ENCODE results near the gene ACADSB.

ACADSB gene

GRCh38 chr10:123007558-123008354 is 1.1 kb upstream of the ACADSB start:
- DNase-seq: peak; percentile 39 to 50

- DNase-seq: peak; percentile 15 to 24
These were observed 457 bp downstream of the ACADSB start for GRCh38 chr10:123009105-123009820.

- no peak for DNase-seq
These were observed 3.2 kb downstream of the ACADSB start for GRCh38 chr10:123011987-123012386.

GRCh38 chr10:123013456-123014419 is 4.9 kb downstream of the ACADSB start:
- no peak for DNase-seq

GRCh38 chr10:123014772-123015171 is 6.0 kb downstream of the ACADSB start:
- no peak for DNase-seq

GRCh38 chr10:123016228-123016627 is 7.4 kb downstream of the ACADSB start:
- no peak for DNase-seq

- DNase-seq: no peak
These were observed 8.8 kb downstream of the ACADSB start for GRCh38 chr10:123017421-123018165.

- DNase-seq: no peak
These were observed 9.7 kb downstream of the ACADSB start for GRCh38 chr10:123018531-123018930.

- DNase-seq: no peak
These were observed 10.5 kb downstream of the ACADSB start for GRCh38 chr10:123019264-123019663.

- DNase-seq: no peak
These were observed 11.3 kb downstream of the ACADSB start for GRCh38 chr10:123019941-123020703.

GRCh38 chr10:123021517-123021916 is 12.7 kb downstream of the ACADSB start:
- no peak for DNase-seq

GRCh38 chr10:123024540-123024939 is 15.7 kb downstream of the ACADSB start:
- DNase-seq: no peak

- no peak for DNase-seq
These were observed 17.5 kb downstream of the ACADSB start for GRCh38 chr10:123026302-123026701.

GRCh38 chr10:123027861-123028260 is 19.1 kb downstream of the ACADSB start:
- no peak for DNase-seq

- DNase-seq: no peak
These were observed 22.3 kb downstream of the ACADSB start for GRCh38 chr10:123031124-123031523.

- no peak for DNase-seq
These were observed 25.5 kb downstream of the ACADSB start for GRCh38 chr10:123034332-123034731.

- no peak for DNase-seq
These were observed 26.8 kb downstream of the ACADSB start for GRCh38 chr10:123035467-123036086.

GRCh38 chr10:123038782-123039631 is 30.2 kb downstream of the ACADSB start:
- no peak for DNase-seq

- DNase-seq: no peak
These were observed 30.8 kb downstream of the ACADSB start for GRCh38 chr10:123039632-123039930.

GRCh38 chr10:123042708-123043408 is 34.1 kb downstream of the ACADSB start:
- DNase-seq: no peak

Measured in stimulated activated CD4-positive, alpha-beta T cell treated with anti-CD3 and anti-CD28 coated beads, Interleukin-2, amount 100 ng/mL, for 24 hours (primary cell).